SK-N-SH (cell line): ENCODE data around the gene MON2. TPM values are rescaled to one million over a fixed set of nuclear protein-coding genes. Genes with fewer than 3 reads are reported as not detected.

Experiments
- CTCF ChIA-PET: fragments of 300-600, 350-600 bp; formaldehyde crosslinking; extraction: SDS; loops from one replicate; lab custom pipeline; 2021; lab: Yijun Ruan, JAX
- POLR2A ChIA-PET: fragments of 350-600 bp; sonication (Branson Sonifier 250); formaldehyde crosslinking; extraction: SDS; loops from one replicate; lab custom pipeline; 2020; ENCODE audit warnings: antibody characterized with exemption, inconsistent platforms; lab: Yijun Ruan, JAX
- DNase-seq: peaks from one replicate; pipeline ENCODE4 v3.0.0; 2012
- H2AFZ ChIP-seq: fragments of 200-600 bp; sonication (generic); 2 replicates; pipeline ENCODE4 v1.8.1; 2016; ENCODE audit warnings: antibody characterized with exemption, mild to moderate bottlenecking, low read depth
- H3F3A ChIP-seq: fragments of 200-600 bp; sonication (generic); replicated peaks from 2 replicates; pipeline ENCODE3; 2016; ENCODE audit warnings: antibody characterized with exemption, mild to moderate bottlenecking; ENCODE audit not compliant: insufficient read depth
- H3K27ac ChIP-seq, 2 experiments: fragments of 200-500 bp in 1 of 2; fragments of 200-600 bp in 1 of 2; sonication (Bioruptor generic) in 1 of 2; sonication (generic), shearing (Covaris generic) in 1 of 2; 2 replicates each; pipeline versions ENCODE4 v1.5.1 to v1.6.1; 2014 to 2016; ENCODE audit warnings: low read depth in 2 of 2, inconsistent platforms in 1 of 2, low read length in 1 of 2, mild to moderate bottlenecking in 1 of 2, mixed read lengths in 1 of 2
- H3K27me3 ChIP-seq: fragments of 200-600 bp; sonication (generic), shearing (Covaris generic); 2 replicates; pipeline ENCODE4 v1.6.1; 2016; ENCODE audit warnings: mixed run types; ENCODE audit not compliant: insufficient read depth
- H3K36me3 ChIP-seq, 2 experiments: fragments of 200-500 bp in 1 of 2; fragments of 200-600 bp in 1 of 2; sonication (Bioruptor generic) in 1 of 2; sonication (generic) in 1 of 2; replicated peaks in 1 of 2; 2 replicates each; pipeline versions ENCODE3 to v1.5.1; 2014 to 2016; ENCODE audit warnings: low read length in 1 of 2, mild to moderate bottlenecking in 1 of 2; ENCODE audit not compliant: insufficient read depth in 2 of 2, control insufficient read depth in 1 of 2
- H3K4me1 ChIP-seq, 2 experiments: fragments of 200-500 bp in 1 of 2; fragments of 200-600 bp in 1 of 2; sonication (Bioruptor generic) in 1 of 2; sonication (generic), shearing (Covaris generic) in 1 of 2; 2 replicates each; pipeline versions ENCODE4 v1.5.1 to v1.6.1; 2014 to 2016; ENCODE audit warnings: low read depth in 1 of 2, low read length in 1 of 2, mixed run types in 1 of 2; ENCODE audit not compliant: insufficient read depth in 2 of 2, control insufficient read depth in 1 of 2
- H3K4me2 ChIP-seq: fragments of 200-600 bp; sonication (generic), shearing (Covaris generic); 2 replicates; pipeline ENCODE4 v1.6.1; 2017; ENCODE audit warnings: mixed run types
- H3K4me3 ChIP-seq, 2 experiments: fragments of 200-500 bp in 1 of 2; fragments of 200-600 bp in 1 of 2; sonication (Bioruptor generic) in 1 of 2; sonication (generic), shearing (Covaris generic) in 1 of 2; 2 replicates each; pipeline versions ENCODE4 v1.5.1 to v1.8.1; 2014 to 2016; ENCODE audit warnings: low read depth in 2 of 2, inconsistent platforms in 1 of 2, low read length in 1 of 2, mild to moderate bottlenecking in 1 of 2, mixed read lengths in 1 of 2, moderate library complexity in 1 of 2
- H3K79me2 ChIP-seq: fragments of 200-600 bp; sonication (generic); 2 replicates; pipeline ENCODE4 v1.8.1; 2017; ENCODE audit warnings: mild to moderate bottlenecking; ENCODE audit not compliant: insufficient read depth
- H3K9ac ChIP-seq: fragments of 200-600 bp; sonication (generic); 2 replicates; pipeline ENCODE4 v1.6.1; 2017; ENCODE audit warnings: mixed run types
- H3K9me2 ChIP-seq: fragments of 200-600 bp; sonication (generic); 2 replicates; pipeline ENCODE4 v1.6.1; 2017; ENCODE audit warnings: mixed run types
- H3K9me3 ChIP-seq: fragments of 200-600 bp; sonication (generic); 2 replicates; pipeline ENCODE4 v1.6.1; 2017; ENCODE audit warnings: mixed run types, mild to moderate bottlenecking, moderate library complexity
- H4K20me1 ChIP-seq: fragments of 200-600 bp; sonication (generic); 2 replicates; pipeline ENCODE4 v1.6.1; 2017; ENCODE audit warnings: mild to moderate bottlenecking, mixed run types; ENCODE audit not compliant: insufficient read depth
- CHD2 ChIP-seq: fragments of 150-350 bp; IDR thresholded peaks from 2 replicates; pipeline ENCODE4 v1.6.1; 2018; ENCODE audit warnings: low read length; ENCODE audit not compliant: partially characterized antibody
- ELF1 ChIP-seq: IDR thresholded peaks from 2 replicates; pipeline ENCODE4 v1.4.0; 2012
- FOSL2 ChIP-seq: IDR thresholded peaks from 2 replicates; pipeline ENCODE4 v1.4.0; 2012; ENCODE audit warnings: low read depth, mild to moderate bottlenecking, moderate library complexity, borderline replicate concordance
- FOXJ3 ChIP-seq: sonication (generic); formaldehyde crosslinking; IDR thresholded peaks from 2 replicates; pipeline ENCODE4 v1.5.1; 2020; ENCODE audit warnings: mild to moderate bottlenecking, missing genetic modification reagents
- FOXM1 ChIP-seq: IDR thresholded peaks from 2 replicates; pipeline ENCODE4 v1.4.0; 2012; ENCODE audit warnings: low read depth, mild to moderate bottlenecking
- GABPA ChIP-seq: IDR thresholded peaks from 2 replicates; pipeline ENCODE4 v1.4.0; 2012; ENCODE audit warnings: low read depth, mild to moderate bottlenecking
- GATA2 ChIP-seq: sonication (generic); formaldehyde crosslinking; IDR thresholded peaks from 2 replicates; pipeline ENCODE4 v1.5.0; 2020; ENCODE audit warnings: mild to moderate bottlenecking, missing genetic modification reagents
- JUND ChIP-seq: IDR thresholded peaks from 2 replicates; pipeline ENCODE4 v1.4.0; 2012
- MEF2A ChIP-seq: IDR thresholded peaks from 2 replicates; pipeline ENCODE4 v1.4.0; 2012; ENCODE audit warnings: low read depth, borderline replicate concordance
- MXI1 ChIP-seq: IDR thresholded peaks from 2 replicates; pipeline ENCODE4 v1.6.1; 2012; ENCODE audit warnings: mild to moderate bottlenecking, low read depth, low read length, improper control_type of control experiment
- NFIC ChIP-seq: IDR thresholded peaks from 2 replicates; pipeline ENCODE4 v1.4.0; 2012; ENCODE audit warnings: borderline replicate concordance
- NRF1 ChIP-seq: IDR thresholded peaks from 2 replicates; pipeline ENCODE4 v1.6.1; 2012; ENCODE audit warnings: low read depth, mild to moderate bottlenecking, low read length
- PBX3 ChIP-seq: IDR thresholded peaks from 2 replicates; pipeline ENCODE4; 2012
- POLR2AphosphoS5 ChIP-seq: IDR thresholded peaks from 2 replicates; pipeline ENCODE4 v1.6.1; 2012; ENCODE audit warnings: low read depth, low read length
- RAD21 ChIP-seq: IDR thresholded peaks from 2 replicates; pipeline ENCODE4 v1.6.1; 2012; ENCODE audit warnings: mild to moderate bottlenecking, low read length
- RCOR1 ChIP-seq: fragments of 150-350 bp; IDR thresholded peaks from 2 replicates; pipeline ENCODE4 v1.6.1; 2017; ENCODE audit warnings: antibody characterized with exemption, low read length
- REST ChIP-seq: IDR thresholded peaks from 2 replicates; pipeline ENCODE4 v1.6.1; 2012; ENCODE audit warnings: mild to moderate bottlenecking, low read depth, low read length, moderate library complexity
- RFX5 ChIP-seq: IDR thresholded peaks from 2 replicates; pipeline ENCODE4 v1.6.1; 2012; ENCODE audit warnings: mild to moderate bottlenecking, improper control_type of control experiment, low read length
- SIN3A ChIP-seq: IDR thresholded peaks from 2 replicates; pipeline ENCODE4 v1.6.1; 2012; ENCODE audit warnings: low read depth, mild to moderate bottlenecking, low read length, moderate library complexity, borderline replicate concordance
- SMC3 ChIP-seq: IDR thresholded peaks from 2 replicates; pipeline ENCODE4 v1.6.1; 2012; ENCODE audit warnings: low read depth, low read length, improper control_type of control experiment
- TAF1 ChIP-seq: IDR thresholded peaks from 2 replicates; pipeline ENCODE4 v1.6.1; 2012; ENCODE audit warnings: low read depth, mild to moderate bottlenecking, low read length, moderate library complexity, borderline replicate concordance
- TCF12 ChIP-seq: IDR thresholded peaks from 2 replicates; pipeline ENCODE4 v1.4.0; 2012
- TEAD4 ChIP-seq: IDR thresholded peaks from 2 replicates; pipeline ENCODE4 v1.4.0; 2012; ENCODE audit warnings: mild to moderate bottlenecking, borderline replicate concordance; ENCODE audit not compliant: insufficient read depth
- USF2 ChIP-seq: fragments of 150-350 bp; IDR thresholded peaks from 2 replicates; pipeline ENCODE4 v1.6.1; 2017; ENCODE audit warnings: antibody characterized with exemption, low read length, low read depth, borderline replicate concordance
- YY1 ChIP-seq: IDR thresholded peaks from 2 replicates; pipeline ENCODE4 v1.4.0; 2012; ENCODE audit warnings: low read depth, mild to moderate bottlenecking
- ZBTB33 ChIP-seq: IDR thresholded peaks from 2 replicates; pipeline ENCODE4 v1.4.0; 2012; ENCODE audit warnings: low read depth, borderline replicate concordance
- WGBS: methylation state at CpG from one replicate; pipeline ENCODE4 v1.1.6; 2017; ENCODE audit warnings: low lambda C conversion rate; 5-methylcytosine and 5-hydroxymethylcytosine counted together
- polyA plus RNA-seq, 3 experiments: library from polyadenylated mRNA; depleted of rRNA; stranded (reverse); fragments of >200 nt; gene quantifications; 2 replicates each; pipeline ENCODE4 v1.2.3, GENCODE V29; 2012

MON2 gene
- polyA plus RNA-seq, 1 of the 3 experiments (the other 2 are of a cell fraction): 4.4 TPM

- H3K9ac ChIP-seq: no peak overlapping the region
- H3K4me1 ChIP-seq: peaks cover 0 to 14% of the 10 kb centered on the region in 2 experiments; a peak in 2 of 4 replicates
- H3K4me2 ChIP-seq: peak overlapping the region; percentile 78
- no peaks in the 10 kb centered on the region for H4K20me1 ChIP-seq
- no peaks in the 10 kb centered on the region for H3K9me3 ChIP-seq
- peak overlapping the region; percentile 60 for H2AFZ ChIP-seq
- H3K9me2 ChIP-seq: no peaks in the 10 kb centered on the region
- DNase-seq: peak; percentile 61
- ChIA-PET POLR2A (no interaction called here), CTCF (interaction anchor here (0.6 to 7.2 kb wide), 30 partner anchors 9 to 390 kb away, joined by 3 to 189 read pairs (median 4); partner anchors contain the start of gene MON2)
- no peaks in the 10 kb centered on the region for H3K27me3 ChIP-seq
- H3K36me3 ChIP-seq: no peaks in the 10 kb centered on the region
- 14% methylated on average over 11 of the region's 29 CpGs for WGBS
- H3K4me3 ChIP-seq: peak overlapping the region; percentile 57 to 58
- no peak overlapping the region for H3K27ac ChIP-seq
- no peaks in the 10 kb centered on the region for H3K79me2 ChIP-seq
- peaks cover 5% of the 10 kb centered on the region for H3F3A ChIP-seq
- TF ChIP-seq GATA2 (CRISPR knock-in tag): no peak
- no peak for TF ChIP-seq USF2
- TF ChIP-seq RAD21: peak; percentile 42
- no peak for TF ChIP-seq ZBTB33
- TF ChIP-seq NFIC: no peak
- no peak for TF ChIP-seq REST
- TF ChIP-seq YY1: no peak
- no peak for TF ChIP-seq MEF2A
- no peak for TF ChIP-seq GABPA
- no peak for TF ChIP-seq CHD2
- TF ChIP-seq ELF1: no peak
- no peak for TF ChIP-seq JUND
- TF ChIP-seq MXI1: no peak
- TF ChIP-seq FOSL2: no peak
- no peak for TF ChIP-seq TEAD4
- TF ChIP-seq SIN3A: no peak; the same call in 1 of the 2 replicates
- TF ChIP-seq TAF1: no peak
- TF ChIP-seq RCOR1: no peak
- TF ChIP-seq FOXM1: no peak
- TF ChIP-seq POLR2AphosphoS5: no peak
- no peak for TF ChIP-seq FOXJ3 (CRISPR knock-in tag)
- no peak for TF ChIP-seq NRF1
- TF ChIP-seq PBX3: no peak
- TF ChIP-seq TCF12: no peak
- TF ChIP-seq RFX5: no peak
- TF ChIP-seq SMC3: peak; percentile 23; the same call in 1 of the 2 replicates
These were observed 31.1 kb upstream of the MON2 start for GRCh38 chr12:62435303-62436163.
